ENCODE data around the gene ZNF579.

Gene ZNF579

GRCh38 chr19:55580628-55581144 is at the start of gene ZNF579:
Gene ZNF579 (minus strand): TSS chr19:55580848. CDS start chr19:55579639, 1,209 bp downstream.
- peak; percentile 71 to 82 for DNase-seq

- DNase-seq: peak; percentile 55 to 83
Observed at GRCh38 chr19:55626350-55626749, 45.7 kb upstream of the ZNF579 start.

DNA sequence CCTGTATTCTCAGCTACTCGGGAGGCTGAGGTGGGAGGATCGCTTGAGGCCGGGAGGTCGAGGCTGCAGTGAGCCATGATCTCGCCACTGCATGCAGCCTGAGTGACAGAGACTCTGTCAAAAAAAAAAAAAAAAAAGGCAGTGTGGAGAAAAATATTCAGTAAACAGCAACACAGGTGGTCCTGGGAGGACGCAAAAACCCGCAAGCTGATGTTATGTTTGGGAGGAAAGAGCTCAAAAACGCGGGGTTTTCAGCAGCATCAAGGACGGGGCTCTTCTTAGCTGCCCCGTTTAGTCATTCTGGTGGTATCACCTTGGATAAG is 44.3 kb upstream of the ZNF579 start:
- DNase-seq: no peak

GRCh38 chr19:55624109-55625003 is 43.7 kb upstream of the ZNF579 start, which contains the start of gene ZNF784:
Gene ZNF784 (minus strand): TSS chr19:55624566. CDS start chr19:55624561, 5 bp downstream.
- peak; percentile 92 to 93 for DNase-seq

GRCh38 chr19:55623561-55623960 is 42.9 kb upstream of the ZNF579 start:
- no peak for DNase-seq

GRCh38 chr19:55623130-55623529 is 42.5 kb upstream of the ZNF579 start:
- DNase-seq: no peak

GRCh38 chr19:55622242-55622969 is 41.8 kb upstream of the ZNF579 start:
- no peak for DNase-seq

DNA sequence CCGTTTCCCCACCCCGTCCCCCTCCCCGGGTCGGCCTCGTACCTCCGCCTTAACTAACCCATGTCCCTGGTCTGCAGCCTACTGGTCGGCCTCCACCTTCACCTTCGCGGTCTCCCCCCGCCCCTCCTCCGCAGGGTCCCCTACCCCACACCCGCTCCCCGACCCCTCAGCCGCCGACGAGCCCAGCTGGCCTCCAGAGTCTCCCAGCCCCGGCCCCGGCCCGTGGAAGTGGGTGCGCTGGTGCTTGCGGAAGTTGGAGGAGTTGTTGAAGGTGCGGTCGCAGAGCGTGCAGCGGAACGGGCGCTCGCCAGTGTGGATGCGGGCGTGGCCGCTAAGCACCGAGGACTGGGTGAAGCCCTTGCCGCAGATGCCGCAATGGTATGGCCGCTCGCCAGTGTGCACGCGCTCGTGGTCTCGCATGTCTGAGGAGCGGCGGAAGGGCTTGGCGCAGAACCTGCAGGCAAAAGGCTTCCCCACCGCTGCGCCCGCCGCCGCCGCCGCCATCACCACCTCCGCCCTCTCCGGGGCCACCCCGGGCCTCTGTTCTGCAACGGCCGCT is 41.1 kb upstream of the ZNF579 start:
- no peak for DNase-seq

DNA sequence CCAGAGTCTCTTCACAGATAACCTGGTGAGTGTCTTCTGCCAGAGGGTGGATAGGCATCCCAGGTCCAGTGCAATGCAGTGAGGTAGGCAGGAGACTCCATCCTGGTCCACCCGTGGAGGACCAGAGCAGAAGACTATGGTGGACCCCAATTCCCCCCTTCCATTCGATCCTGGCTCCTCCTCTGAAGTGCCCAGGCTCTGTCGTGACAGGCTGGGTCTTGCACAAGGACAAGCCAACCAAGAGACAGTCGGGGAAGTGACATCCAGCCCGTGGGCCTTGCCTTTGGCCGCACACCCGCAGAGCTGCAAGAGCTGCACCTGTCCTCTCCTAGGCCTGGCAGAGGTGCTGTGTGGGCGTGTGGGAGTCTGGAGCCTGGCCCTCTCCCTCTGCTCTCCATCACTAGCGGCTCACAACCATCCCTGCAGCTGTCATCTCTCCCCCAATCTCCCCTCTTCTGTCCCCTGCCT is 40.6 kb upstream of the ZNF579 start:
- no peak for DNase-seq

DNA sequence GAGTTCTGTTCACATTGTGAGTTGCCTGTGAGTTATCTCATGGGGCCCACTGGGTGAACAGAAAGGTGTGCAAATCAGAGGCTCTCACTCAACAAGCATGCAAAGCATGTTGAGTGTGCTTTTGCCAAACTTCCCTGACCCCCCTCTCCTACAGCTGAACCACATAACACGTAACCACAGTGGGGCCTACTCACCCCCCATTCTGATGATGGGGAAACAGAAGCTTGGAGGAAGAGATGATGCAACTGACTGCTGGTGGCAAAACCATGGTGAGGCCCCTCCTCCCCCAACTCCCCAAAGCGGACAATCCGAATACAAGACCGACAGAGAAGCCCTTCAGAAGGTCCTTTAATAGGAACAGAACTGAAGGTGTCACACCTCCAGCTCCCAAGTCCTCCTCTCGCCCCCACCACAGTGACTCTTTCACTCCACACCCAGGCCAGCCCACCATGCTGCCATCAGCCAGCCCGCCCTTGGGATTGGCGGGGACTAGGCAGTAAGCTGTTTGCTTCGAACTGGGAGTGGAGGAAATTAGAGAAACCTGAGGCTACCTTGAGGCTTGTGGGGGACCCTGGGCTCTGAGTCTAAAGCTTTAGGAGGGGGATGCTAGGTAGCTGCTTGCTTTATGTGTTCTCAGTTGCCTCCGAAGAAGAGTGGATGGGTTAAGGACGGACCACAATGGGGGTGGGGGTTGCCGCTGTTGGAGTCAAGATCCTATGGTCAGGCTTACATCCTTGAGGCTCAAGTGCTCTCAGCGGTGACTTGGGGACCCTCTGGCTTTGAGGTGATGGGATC is 40.0 kb upstream of the ZNF579 start:
- peak in 1 of 2 donors; percentile 42 for DNase-seq

DNA sequence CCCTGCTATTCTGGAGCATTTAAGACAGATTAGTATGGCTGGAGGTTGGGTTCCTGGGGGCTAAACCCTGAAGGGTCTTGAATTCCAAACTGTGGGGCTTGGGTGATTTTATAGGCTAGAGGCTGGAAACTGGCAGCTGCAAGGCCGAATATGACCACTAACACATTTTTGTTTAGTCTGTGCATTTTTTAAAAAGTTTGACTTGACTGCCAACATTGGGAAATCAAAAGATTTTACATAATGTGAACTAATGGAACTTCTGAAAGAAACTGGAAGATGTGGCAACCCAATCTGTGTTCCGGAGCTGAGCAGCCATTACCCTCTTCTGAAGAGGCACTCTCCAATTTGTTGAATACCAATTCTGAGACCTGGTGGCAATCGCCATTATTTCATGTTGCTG is 38.6 kb upstream of the ZNF579 start:
- DNase-seq: no peak

- no peak for DNase-seq
Observed at GRCh38 chr19:55618426-55618825, 37.8 kb upstream of the ZNF579 start.

- DNase-seq: no peak
Observed at GRCh38 chr19:55617426-55617825, 36.8 kb upstream of the ZNF579 start.

DNA sequence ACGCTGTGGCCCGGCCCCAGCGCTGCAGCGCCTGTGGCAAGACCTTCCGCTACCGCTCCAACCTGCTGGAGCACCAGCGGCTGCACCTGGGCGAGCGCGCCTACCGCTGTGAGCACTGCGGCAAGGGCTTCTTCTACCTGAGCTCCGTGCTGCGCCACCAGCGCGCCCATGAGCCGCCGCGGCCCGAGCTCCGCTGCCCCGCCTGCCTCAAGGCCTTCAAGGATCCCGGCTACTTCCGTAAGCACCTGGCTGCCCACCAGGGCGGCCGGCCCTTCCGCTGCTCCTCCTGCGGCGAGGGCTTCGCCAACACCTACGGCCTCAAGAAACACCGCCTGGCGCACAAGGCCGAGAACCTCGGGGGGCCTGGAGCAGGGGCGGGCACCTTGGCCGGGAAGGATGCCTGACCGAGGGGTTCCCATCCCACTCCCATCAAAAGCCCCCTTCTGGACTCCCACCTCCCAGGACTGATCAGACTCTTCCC is 35.8 kb upstream of the ZNF579 start:
- no peak for DNase-seq

DNA sequence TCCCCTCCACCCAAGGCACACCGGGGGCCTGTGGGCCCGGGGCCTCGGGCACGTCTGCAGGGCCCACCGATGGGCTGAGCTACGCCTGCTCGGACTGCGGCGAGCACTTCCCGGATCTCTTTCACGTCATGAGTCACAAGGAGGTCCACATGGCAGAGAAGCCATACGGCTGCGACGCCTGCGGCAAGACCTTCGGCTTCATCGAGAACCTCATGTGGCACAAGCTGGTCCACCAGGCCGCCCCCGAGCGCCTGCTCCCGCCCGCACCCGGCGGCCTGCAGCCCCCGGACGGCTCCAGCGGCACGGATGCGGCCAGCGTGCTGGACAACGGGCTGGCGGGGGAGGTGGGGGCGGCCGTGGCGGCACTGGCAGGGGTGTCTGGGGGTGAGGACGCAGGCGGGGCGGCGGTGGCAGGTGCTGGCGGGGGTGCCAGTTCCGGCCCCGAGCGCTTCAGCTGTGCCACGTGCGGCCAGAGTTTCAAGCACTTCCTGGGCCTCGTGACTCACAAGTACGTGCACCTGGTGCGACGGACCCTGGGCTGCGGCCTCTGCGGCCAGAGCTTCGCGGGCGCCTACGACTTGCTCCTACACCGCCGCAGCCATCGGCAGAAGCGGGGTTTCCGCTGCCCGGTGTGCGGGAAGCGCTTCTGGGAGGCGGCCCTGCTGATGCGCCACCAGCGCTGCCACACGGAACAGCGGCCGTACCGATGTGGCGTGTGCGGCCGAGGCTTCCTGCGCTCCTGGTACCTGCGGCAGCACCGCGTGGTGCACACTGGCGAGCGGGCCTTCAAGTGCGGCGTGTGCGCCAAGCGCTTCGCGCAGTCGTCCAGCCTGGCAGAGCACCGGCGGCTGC is 35.1 kb upstream of the ZNF579 start:
- no peak for DNase-seq

DNA sequence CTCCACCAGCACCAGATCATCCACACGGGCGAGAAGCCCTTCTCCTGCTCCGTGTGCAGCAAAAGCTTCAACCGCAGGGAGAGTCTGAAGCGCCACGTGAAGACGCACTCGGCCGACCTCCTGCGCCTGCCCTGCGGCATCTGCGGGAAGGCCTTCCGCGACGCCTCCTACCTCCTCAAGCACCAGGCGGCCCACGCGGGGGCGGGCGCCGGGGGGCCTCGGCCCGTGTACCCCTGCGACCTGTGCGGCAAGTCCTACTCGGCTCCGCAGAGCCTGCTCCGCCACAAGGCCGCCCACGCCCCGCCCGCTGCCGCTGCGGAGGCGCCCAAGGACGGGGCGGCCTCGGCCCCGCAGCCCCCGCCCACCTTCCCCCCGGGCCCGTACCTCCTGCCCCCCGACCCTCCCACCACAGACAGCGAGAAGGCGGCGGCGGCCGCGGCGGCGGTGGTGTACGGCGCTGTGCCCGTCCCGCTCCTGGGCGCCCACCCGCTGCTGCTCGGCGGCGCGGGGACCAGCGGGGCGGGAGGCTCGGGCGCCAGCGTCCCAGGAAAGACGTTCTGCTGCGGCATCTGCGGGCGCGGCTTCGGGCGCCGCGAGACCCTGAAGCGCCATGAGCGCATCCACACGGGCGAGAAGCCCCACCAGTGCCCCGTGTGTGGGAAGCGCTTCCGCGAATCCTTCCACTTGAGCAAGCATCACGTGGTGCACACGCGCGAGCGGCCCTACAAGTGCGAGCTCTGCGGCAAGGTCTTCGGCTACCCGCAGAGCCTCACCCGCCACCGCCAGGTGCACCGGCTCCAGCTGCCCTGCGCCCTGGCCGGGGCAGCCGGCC is 34.3 kb upstream of the ZNF579 start:
- DNase-seq: no peak

GRCh38 chr19:55613930-55614710 is 33.5 kb upstream of the ZNF579 start:
- no peak for DNase-seq

DNA sequence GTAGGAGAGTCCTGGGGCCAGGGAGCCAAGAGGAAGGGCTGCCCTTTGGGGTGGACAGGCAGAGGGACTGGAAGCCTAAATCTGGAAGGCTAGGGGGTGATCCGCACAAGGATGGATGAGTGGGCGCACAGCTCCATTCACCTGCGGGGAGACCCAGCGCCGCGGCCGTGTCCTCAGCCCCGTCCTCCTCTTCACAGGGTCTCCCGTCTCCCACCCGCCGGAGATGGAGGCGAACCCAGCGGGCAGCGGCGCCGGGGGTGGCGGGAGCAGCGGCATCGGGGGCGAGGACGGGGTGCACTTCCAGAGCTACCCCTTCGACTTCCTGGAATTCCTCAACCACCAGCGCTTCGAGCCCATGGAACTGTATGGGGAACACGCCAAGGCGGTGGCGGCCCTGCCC is 32.7 kb upstream of the ZNF579 start:
- no peak for DNase-seq

GRCh38 chr19:55611983-55612645 is 31.5 kb upstream of the ZNF579 start:
- no peak for DNase-seq

All from CD4-positive, alpha-beta T cell treated with Interferon alpha-2 for 1 hour (primary cell).